Activated T-cell treated with anti-CD3 and anti-CD28 coated beads for 48 hours (primary cell): Measurements from ENCODE around the gene TNS3.

Source experiments
- DNase-seq: peaks from one replicate; pipeline ENCODE4 v3.0.0-alpha.2; 2020; ENCODE audit warnings: low read depth

Gene TNS3

GRCh38 chr7:47424523-47424922 lies 157.4 kb downstream of the TNS3 start:
- no peak for DNase-seq

- no peak for DNase-seq
These were observed 158.7 kb downstream of the TNS3 start for GRCh38 chr7:47423196-47423595.

DNA sequence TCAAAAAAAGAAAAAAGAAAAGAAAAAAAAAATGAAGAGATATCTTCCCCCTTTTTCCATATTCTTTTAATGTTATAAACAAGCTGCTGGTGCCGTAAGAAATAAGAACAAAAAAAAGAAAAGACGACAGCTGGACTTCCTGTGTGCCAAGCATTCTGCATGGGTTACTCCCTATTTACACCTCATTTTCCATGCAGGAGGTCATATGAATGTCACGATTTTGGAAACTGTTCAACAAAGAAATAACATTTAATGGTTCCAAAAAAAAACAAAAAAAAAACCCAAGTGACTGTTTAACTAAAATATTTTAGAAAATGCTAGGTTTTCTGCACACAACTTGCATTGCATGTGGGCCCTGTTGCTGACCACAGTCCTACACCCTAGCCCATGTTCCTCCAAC lies 159.3 kb downstream of the TNS3 start:
- DNase-seq: no peak

GRCh38 chr7:47421456-47421855 lies 160.5 kb downstream of the TNS3 start:
- no peak for DNase-seq

- no peak for DNase-seq
These were observed 161.7 kb downstream of the TNS3 start for GRCh38 chr7:47420122-47420780.

DNA sequence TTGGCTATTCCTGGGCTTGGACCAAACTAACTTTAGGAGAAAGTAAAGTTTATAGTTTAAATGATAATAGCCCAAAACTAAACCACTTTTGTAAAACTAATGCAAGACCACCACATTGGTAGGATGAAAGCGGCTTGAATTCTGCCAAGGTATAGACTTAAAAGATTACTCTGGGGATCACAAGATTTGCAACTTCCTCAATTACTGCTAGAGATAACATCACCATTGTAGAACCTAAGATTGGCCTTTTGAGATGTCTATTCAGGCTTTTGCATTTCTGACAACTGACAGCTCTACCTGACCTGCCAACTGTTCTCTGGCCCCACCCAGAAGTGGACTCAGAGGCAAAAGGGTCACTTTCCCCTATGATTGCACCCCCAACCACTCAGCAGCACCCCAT lies 162.4 kb downstream of the TNS3 start:
- no peak for DNase-seq

GRCh38 chr7:47418601-47419309 lies 163.2 kb downstream of the TNS3 start:
- DNase-seq: no peak

GRCh38 chr7:47416492-47417480 lies 165.1 kb downstream of the TNS3 start:
- no peak for DNase-seq

DNA sequence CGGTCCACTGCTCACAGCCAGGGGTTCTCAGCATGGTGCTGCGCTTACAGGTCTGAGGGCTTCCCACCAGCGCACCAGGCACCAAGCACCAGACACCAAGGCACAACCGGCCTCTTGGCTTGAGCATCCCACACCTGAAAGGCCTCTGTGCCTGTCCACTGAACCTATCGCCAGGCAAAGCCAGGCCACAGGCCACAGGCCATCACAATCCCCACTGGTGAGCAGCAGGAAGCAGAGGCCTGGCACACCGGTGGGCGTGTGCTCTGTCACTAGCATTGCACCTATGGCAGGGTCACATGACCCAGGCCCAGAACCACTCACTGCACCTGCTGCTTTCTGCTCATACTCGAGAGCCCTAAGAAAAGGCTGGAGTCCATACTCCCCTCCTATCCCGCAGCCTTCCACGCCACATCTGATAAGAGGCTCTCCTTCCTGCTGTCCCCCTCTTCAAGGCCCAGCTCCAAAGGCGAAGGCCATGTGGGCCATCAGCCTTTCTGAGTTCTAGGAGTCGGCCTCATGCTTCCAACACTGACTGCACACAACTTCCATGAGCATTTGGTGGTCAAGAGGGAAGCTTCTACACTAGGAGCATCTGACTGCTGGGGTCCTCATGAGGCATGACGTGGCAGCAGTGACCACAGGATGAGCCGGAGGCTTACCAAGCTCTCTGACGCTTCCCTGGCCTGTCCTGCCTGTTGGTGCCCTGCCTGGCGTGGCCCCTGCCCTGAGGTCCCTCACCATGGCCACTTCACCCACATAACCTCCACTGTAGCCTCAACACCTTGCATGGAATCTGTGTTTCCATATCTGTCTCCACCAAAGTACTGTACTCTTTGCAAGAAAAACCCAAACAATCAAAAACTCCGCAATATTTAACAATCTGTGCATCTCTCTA lies 166.3 kb downstream of the TNS3 start:
- DNase-seq: no peak

GRCh38 chr7:47414342-47415317 lies 167.3 kb downstream of the TNS3 start:
- DNase-seq: no peak

DNA sequence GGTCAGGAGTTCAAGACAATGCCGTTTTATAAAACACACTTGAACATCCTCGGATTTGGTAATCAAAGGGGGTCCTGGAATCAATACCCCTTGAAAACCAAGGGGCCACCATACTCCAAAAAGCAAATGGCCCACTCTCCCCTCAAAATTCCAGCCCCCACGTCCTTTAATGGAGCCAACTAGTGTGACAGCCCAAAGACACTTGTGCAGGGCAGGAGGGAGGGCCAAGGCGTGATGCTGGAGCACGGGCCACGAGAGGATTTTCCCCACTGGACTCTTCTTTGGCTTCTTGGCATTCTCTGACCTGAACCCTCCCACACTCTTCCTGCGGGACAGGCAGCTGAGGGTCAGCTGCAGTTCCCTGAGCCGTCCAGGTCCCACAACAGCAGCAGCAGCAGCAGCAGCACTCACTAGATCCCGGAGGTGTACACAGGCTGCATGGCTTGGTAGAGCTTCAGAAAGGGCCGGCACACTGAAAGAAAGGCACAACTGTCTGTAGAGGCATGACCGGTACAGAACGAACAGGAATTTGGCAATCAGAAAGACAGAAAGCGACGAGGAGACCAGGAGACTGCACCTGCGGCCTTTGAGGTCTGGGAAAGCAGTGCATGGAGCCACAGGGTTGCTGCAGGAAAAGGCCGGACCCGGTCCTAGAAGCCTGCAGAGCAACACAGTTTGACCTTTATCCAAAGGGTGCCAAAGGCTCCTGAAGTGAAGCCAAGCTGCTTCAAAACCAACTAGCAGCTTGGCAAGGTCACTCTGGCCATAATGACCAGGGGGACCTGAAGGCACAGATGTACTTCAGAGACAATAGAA lies 168.2 kb downstream of the TNS3 start:
- DNase-seq: no peak

DNA sequence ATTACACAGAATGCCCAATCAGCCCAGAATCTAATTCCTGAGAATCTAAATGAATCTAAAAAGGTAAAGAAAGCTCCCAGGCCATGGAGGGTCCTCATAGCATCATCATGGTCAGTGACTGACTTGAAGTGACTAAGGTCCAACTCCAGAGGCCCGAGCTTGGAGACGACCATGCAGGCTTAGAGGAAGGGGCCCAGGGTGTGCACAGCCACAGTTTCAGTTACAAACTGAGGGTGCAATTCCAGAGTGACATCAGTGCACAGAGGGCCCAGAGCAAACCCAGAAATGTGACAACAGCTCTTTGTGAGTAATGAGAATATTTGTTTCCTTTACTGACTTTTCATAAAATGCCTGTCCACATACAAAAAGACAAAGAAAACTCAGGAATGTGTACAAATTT lies 170.0 kb downstream of the TNS3 start:
- no peak for DNase-seq

DNA sequence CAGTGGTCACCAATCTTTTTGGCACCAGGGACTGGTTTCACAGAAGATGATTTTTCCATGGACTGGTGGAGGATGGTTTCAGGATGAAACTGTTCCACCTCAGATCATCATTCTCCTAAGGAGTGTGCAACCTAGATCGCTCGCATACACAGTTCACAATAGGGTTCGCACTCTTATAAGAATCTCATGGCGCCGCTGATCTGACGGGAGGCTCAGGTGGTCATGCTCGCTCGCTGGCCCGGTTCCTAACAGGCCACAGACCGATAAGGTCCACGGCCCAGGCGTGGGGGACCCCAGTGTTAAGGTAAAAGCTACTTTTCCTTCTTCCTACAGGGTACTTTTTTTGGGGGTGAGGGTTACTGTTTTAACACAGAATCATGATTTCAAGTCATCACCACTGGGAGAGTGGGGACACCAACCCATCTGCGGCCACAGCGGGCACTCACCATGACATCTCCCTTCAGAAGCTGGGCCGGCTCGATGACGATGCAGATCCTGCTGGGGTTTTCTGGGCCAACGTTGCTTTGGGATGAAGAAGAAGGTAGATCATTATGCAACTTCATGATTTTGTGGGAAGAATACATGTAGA lies 170.5 kb downstream of the TNS3 start:
- DNase-seq: no peak

DNA sequence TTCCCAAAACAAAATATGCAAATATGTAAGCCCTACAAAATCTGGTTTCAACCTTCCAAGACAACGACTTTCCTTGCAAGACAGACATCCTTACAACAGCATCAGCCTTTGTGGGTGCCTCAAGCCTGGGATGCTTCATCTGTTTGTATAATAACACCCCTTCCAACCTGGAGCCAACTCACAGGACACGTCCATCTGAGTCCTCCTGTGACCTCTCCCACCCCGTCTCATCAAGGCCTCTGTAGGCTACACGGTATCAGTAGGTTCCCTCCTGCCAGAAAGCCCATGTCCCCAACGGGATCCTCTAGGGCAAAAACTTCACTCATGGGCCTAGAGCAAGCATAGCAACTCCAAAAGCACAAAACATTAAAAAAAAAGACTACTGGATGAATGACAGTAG lies 173.2 kb downstream of the TNS3 start:
- no peak for DNase-seq

DNA sequence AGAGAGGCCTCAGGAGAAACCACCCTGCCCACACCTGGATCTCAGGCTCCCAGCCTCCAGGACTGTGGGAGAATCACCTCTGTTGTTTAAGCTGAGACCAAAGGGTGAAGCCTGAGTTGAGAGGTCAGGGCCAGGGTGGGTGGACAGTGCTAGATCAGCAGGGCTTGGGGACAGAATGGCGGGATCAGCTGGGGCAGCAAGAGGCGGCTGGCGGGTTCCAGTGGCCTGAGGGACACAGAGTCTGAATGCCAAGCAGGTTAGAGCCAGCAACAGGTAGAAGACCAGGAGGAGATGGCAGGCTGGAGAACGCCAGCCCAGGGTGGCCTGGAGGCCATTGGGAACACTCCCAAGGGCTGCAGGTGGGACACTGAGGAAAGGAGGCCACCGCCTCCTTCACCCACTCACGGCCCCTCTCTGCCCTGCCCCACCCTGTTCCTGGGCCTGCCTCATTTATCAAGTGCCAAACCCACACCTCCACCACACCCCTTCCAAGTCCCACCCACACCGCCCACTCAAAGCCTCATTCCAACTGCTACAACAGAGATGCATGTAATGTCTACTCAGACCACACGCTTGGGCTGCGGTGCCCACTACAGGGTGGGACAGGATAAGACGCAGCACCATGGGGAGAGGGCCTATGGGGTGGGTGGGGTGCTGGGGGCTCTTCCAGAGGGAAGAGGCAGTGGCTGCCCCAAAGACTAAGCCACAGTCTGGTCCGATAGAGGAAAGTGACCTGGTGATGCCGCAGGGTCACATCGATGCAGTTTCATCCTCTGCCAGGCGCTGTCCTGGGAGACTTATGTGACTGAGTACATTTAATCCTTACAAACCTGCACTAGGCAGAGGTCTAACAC lies 173.9 kb downstream of the TNS3 start:
- no peak for DNase-seq

DNA sequence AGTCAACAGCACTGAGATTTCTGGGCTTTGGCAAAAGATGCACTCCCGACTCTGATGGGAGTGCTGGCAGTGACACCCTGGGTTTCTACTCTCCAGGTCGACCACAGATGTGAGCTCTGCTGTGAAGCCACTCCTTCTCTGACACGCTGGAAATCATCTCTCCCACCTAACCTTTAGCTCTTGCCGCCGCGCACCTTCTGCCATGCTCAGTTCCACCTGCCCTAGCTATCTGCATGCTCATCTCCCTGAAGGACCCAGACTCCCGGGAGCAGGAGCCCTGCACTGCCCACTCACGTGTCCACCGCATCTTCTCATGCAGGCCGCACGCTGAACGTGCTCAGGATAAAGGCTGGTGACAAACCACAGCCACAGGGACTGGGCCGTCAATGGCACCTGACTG lies 174.8 kb downstream of the TNS3 start:
- no peak for DNase-seq

DNA sequence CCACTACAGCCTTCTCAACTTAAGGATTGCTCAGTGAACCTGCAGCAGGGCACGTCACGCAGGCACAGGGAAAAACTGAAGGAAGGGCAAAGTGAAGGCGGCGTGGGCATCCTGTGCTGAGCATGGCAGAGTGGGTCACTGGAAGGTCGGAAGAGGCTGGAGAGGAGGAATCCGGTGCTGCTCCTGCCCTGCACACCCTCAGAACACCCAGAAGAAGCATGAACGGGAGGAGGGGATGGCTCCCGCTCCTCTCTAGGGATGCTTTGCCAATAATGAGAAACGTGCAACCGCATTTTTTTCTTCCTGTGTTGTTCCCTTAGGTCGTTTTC lies 175.1 kb downstream of the TNS3 start:
- DNase-seq: no peak
